Measurements from ENCODE around the gene ADAM10. TPM values are rescaled to one million over a fixed set of nuclear protein-coding genes. Genes with fewer than 3 reads are reported as not detected.

The ADAM10 gene
- total RNA-seq, 2 experiments from 2014 or later = 61.9 to 103 TPM

DNA sequence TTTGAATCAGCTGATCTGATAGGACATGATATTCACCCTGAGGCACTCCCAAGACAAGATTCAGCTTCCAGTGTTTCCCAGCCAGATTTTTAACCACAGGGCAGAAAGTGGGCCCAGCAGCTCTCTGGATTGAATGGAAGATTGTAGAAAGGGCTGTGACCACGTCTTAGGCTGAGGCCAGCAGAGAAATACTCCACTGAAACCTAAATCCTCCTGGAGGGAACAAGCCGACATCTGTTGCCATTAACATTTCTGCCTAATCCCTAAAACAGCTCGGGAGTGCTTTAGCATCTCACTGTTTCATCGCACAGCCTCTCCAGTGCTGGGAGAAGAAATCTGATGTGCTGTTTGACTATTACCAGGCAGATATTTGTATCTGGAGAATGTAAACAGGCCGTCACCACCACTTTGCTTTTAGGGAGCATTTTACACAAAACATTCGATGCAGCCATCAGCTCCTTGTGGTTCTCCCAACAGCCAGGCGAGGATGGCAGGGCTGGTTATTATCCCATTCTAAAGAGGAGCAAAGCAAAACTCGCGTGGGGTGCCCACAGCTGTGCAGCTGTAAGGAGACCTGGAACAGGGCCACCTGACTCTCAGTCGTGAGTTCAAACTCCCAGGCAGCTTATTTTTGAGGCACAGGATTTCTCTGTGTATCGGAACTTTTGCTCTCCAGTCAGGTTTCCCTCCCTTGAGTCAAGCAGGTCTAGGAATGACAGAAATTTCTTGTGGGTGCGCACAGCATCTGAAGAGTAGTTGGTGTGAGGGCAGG, 200.3 kb downstream of the ADAM10 start:
- DNase-seq (ENCODE audit: low spot score) = no peak
- no peaks in the 10 kb centered on the region for H4K20me1 ChIP-seq (ENCODE audit: insufficient read depth, low read length)
- H3K4me2 ChIP-seq (ENCODE audit: low read length) = no peak overlapping the region
- ChIA-PET CTCF (ENCODE audit: unreplicated experiment) (no interaction called here), POLR2A (interaction anchor here (0.6 kb wide), 1 partner anchor 282 kb away, joined by 4 read pairs; no protein-coding TSS in a partner anchor)
- no peaks in the 10 kb centered on the region for H3K79me2 ChIP-seq (ENCODE audit: insufficient read depth, low read depth, low read length)
- no peak for TF ChIP-seq EZH2phosphoT487 (IDR thresholded peaks at IDR 0.05; ENCODE audit: borderline replicate concordance, low read depth, low read length)
- H3K27ac ChIP-seq (ENCODE audit: low read depth, low read length, poor library complexity, severe bottlenecking) = no peak overlapping the region
- peaks cover 5% of the 10 kb centered on the region for H3K4me1 ChIP-seq (ENCODE audit: insufficient read depth, low read length, poor library complexity, severe bottlenecking)
- intact Hi-C loops (cut with micrococcal nuclease; ENCODE audit: unreplicated experiment) = no loop called here
- no peaks in the 10 kb centered on the region for H3K36me3 ChIP-seq (ENCODE audit: insufficient read depth, low read length)
- BruUV-seq (replicated peaks) = no TSS peak
- H3K4me3 ChIP-seq (ENCODE audit: low read depth, low read length, poor library complexity, severe bottlenecking) = no peak overlapping the region
- H3K9me2 ChIP-seq (ENCODE audit: insufficient read depth, low read length) = no peaks in the 10 kb centered on the region
- no peaks in the 10 kb centered on the region for H3K9me3 ChIP-seq (ENCODE audit: low read length)
- no peak overlapping the region for H2AFZ ChIP-seq (ENCODE audit: low read length)

DNA sequence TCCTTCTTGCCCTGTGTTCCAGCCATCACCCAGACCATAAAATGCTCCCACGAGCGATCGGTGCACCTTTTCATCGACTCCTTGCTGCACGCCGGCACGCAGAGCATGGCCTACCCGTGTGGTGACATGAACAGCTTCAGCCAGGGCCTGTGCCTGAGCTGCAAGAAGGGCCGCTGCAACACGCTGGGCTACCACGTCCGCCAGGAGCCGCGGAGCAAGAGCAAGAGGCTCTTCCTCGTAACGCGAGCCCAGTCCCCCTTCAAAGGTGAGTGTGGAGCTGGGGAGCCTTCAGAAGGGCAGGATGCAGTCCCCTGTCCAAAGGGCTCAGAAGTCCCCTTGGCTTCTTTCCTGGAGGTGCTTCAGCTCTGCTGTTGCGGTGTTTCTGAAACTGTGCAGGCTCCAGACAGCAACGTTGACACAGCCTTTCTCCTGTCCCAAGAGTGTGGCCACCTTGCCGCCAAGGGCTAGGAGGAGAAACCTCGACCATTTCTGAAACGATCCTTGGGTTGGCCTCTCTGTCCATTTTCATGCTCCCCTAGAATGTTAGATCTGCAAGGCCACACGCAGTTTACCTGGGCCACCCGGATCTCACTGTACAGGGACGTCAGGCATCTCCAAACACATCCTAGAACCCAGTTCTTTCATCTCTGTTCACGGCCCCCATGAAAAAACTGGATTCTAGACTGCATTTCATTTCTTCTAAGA, 201.0 kb downstream of the ADAM10 start:
- peaks cover 5% of the 10 kb centered on the region for H3K4me1 ChIP-seq (ENCODE audit: insufficient read depth, low read length, poor library complexity, severe bottlenecking)
- TF ChIP-seq, protein P1, sequence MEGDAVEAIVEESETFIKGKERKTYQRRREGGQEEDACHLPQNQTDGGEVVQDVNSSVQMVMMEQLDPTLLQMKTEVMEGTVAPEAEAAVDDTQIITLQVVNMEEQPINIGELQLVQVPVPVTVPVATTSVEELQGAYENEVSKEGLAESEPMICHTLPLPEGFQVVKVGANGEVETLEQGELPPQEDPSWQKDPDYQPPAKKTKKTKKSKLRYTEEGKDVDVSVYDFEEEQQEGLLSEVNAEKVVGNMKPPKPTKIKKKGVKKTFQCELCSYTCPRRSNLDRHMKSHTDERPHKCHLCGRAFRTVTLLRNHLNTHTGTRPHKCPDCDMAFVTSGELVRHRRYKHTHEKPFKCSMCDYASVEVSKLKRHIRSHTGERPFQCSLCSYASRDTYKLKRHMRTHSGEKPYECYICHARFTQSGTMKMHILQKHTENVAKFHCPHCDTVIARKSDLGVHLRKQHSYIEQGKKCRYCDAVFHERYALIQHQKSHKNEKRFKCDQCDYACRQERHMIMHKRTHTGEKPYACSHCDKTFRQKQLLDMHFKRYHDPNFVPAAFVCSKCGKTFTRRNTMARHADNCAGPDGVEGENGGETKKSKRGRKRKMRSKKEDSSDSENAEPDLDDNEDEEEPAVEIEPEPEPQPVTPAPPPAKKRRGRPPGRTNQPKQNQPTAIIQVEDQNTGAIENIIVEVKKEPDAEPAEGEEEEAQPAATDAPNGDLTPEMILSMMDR (conservative IDR thresholded peaks at IDR 0.05; ENCODE audit: low read length) = no peak
- no peak for TF ChIP-seq EZH2phosphoT487 (IDR thresholded peaks at IDR 0.05; ENCODE audit: borderline replicate concordance, low read depth, low read length)

DNA sequence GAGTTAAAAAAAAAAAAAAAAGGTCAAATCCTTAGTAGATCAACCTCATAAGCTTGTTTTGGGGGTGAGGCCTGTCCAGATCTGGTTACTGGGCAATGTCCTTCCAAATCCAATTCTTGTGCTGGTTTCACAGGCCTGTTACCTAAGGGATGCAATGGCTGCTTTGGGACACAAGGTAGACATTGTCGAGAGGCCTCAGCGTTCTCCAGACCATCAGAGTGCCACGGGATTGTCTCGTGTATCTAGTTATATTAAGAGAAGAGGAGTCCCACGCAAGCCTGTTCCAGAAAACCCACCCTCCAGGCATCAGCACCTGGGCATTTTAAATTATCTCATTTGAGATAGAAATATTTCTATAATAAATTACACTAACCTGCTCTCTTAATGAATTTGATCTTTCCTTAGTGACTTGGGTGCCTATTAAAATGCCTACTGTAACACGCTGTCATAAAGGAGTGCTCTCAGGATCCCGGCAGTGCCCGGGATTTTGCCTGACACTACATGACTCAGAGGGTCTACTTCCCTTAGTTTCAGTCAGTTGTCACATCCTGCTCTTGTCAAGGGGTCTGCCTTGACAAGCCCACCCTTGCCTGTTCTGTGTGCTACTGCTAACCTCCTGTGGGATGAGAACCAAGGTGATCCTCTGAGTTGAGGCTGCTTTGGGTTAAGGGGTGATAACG, 201.7 kb downstream of the ADAM10 start:
- no peak for DNase-seq (ENCODE audit: low spot score)
- Histone ChIP-seq H4K20me1 (ENCODE audit: insufficient read depth, low read length) (no peaks in the 10 kb centered on the region), H3K36me3 (ENCODE audit: insufficient read depth, low read length) (no peaks in the 10 kb centered on the region), H3K79me2 (ENCODE audit: insufficient read depth, low read depth, low read length) (no peaks in the 10 kb centered on the region), H3K9me3 (ENCODE audit: low read length) (no peaks in the 10 kb centered on the region), H3K4me1 (ENCODE audit: insufficient read depth, low read length, poor library complexity, severe bottlenecking) (peaks cover 5% of the 10 kb centered on the region), H3K4me3 (ENCODE audit: low read depth, low read length, poor library complexity, severe bottlenecking) (no peak overlapping the region), H3K27ac (ENCODE audit: low read depth, low read length, poor library complexity, severe bottlenecking) (no peak overlapping the region), H3K9me2 (ENCODE audit: insufficient read depth, low read length) (no peaks in the 10 kb centered on the region), H3K4me2 (ENCODE audit: low read length) (no peak overlapping the region), H2AFZ (ENCODE audit: low read length) (no peak overlapping the region)
- BruUV-seq (replicated peaks) = no TSS peak
- ChIA-PET CTCF (ENCODE audit: unreplicated experiment) (interaction anchor here (0.6 kb wide), 1 partner anchor 43 kb away, joined by 3 read pairs; no protein-coding TSS in a partner anchor), POLR2A (no interaction called here)
- TF ChIP-seq, protein P1 (conservative IDR thresholded peaks at IDR 0.05; ENCODE audit: low read length) = no peak
- no peak for TF ChIP-seq EZH2phosphoT487 (IDR thresholded peaks at IDR 0.05; ENCODE audit: borderline replicate concordance, low read depth, low read length)
- intact Hi-C loops (cut with micrococcal nuclease; ENCODE audit: unreplicated experiment) = no loop called here

More for the DNA sequence above, 201.0 kb downstream of the ADAM10 start:
- H2AFZ ChIP-seq (ENCODE audit: low read length) = no peak overlapping the region
- ChIA-PET POLR2A (no interaction called here), CTCF (ENCODE audit: unreplicated experiment) (no interaction called here)
- DNase-seq (ENCODE audit: low spot score) = no peak
- no peak overlapping the region for H3K27ac ChIP-seq (ENCODE audit: low read depth, low read length, poor library complexity, severe bottlenecking)
- H3K9me2 ChIP-seq (ENCODE audit: insufficient read depth, low read length) = no peaks in the 10 kb centered on the region
- BruUV-seq (replicated peaks) = no TSS peak
- no peaks in the 10 kb centered on the region for H3K9me3 ChIP-seq (ENCODE audit: low read length)
- no peak overlapping the region for H3K4me3 ChIP-seq (ENCODE audit: low read depth, low read length, poor library complexity, severe bottlenecking)
- H3K79me2 ChIP-seq (ENCODE audit: insufficient read depth, low read depth, low read length) = no peaks in the 10 kb centered on the region
- intact Hi-C loops (cut with micrococcal nuclease; ENCODE audit: unreplicated experiment) = no loop called here
- H3K4me2 ChIP-seq (ENCODE audit: low read length) = no peak overlapping the region
- H3K36me3 ChIP-seq (ENCODE audit: insufficient read depth, low read length) = no peaks in the 10 kb centered on the region
- no peaks in the 10 kb centered on the region for H4K20me1 ChIP-seq (ENCODE audit: insufficient read depth, low read length)
